Heart left ventricle (tissue), 16 donors: Measurements from ENCODE around the gene CCDC30. TPM values are rescaled to one million over a fixed set of nuclear protein-coding genes. Genes with fewer than 3 reads are reported as not detected.

ENCODE experiments used
- ATAC-seq, 4 donors: fragments of 200-7000 bp; cut with Tn5 transposase; one replicate each; pipeline ENCODE4 v1.9.1; 2020 to 2022; ENCODE audit warnings: moderate library complexity in 4 of 4, mild to moderate bottlenecking in 3 of 4, moderate number of reproducible peaks in 1 of 4
- DNase-seq, 5 donors: peaks; one replicate each; pipeline ENCODE4 v3.0.0-alpha.2; 2020
- H3K27ac ChIP-seq, 12 donors: fragments of 200-600 bp; sonication (generic) in 4 of 12; one replicate each; pipeline versions ENCODE4 v1.5.0 to v1.8.0; 2016 to 2022; ENCODE audit warnings: mild to moderate bottlenecking in 2 of 12
- H3K27me3 ChIP-seq, 9 donors: fragments of 200-600 bp; sonication (generic) in 2 of 9; one replicate each; pipeline versions ENCODE4 v1.5.1 to v1.8.0; 2016 to 2022; ENCODE audit warnings: mild to moderate bottlenecking in 3 of 9
- H3K36me3 ChIP-seq, 9 donors: fragments of 200-600 bp; sonication (generic) in 2 of 9; one replicate each; pipeline versions ENCODE4 v1.5.0 to v1.8.0; 2018 to 2022; ENCODE audit warnings: mild to moderate bottlenecking in 2 of 9
- H3K4me1 ChIP-seq, 12 donors: fragments of 200-600 bp; sonication (generic) in 4 of 12; one replicate each; pipeline versions ENCODE4 v1.5.0 to v1.8.0; 2016 to 2022; ENCODE audit warnings: mild to moderate bottlenecking in 3 of 12
- H3K4me3 ChIP-seq, 12 donors: fragments of 200-600 bp; sonication (generic) in 4 of 12; one replicate each; pipeline versions ENCODE4 v1.5.0 to v1.8.0; 2017 to 2022; ENCODE audit warnings: mild to moderate bottlenecking in 9 of 12, moderate library complexity in 4 of 12
- H3K9me3 ChIP-seq, 12 donors: fragments of 200-600 bp; sonication (generic) in 4 of 12; one replicate each; pipeline versions ENCODE4 v1.5.0 to v1.8.0; 2016 to 2022; ENCODE audit warnings: mild to moderate bottlenecking in 1 of 12
- CTCF ChIP-seq, 12 donors: fragments of 200-600 bp; sonication (generic) in 4 of 12; IDR thresholded peaks; one replicate each; pipeline versions ENCODE4 v1.5.0 to v1.8.0; 2018 to 2022; ENCODE audit warnings: antibody characterized with exemption in 12 of 12, mild to moderate bottlenecking in 5 of 12
- POLR2A ChIP-seq, 2 donors: fragments of 450-650 bp; IDR thresholded peaks; one replicate each; pipeline ENCODE4 v1.6.1; 2017; ENCODE audit warnings: antibody characterized with exemption in 2 of 2, mild to moderate bottlenecking in 2 of 2, moderate library complexity in 2 of 2
- WGBS, 4 donors: extraction: QIAGEN DNeasy Blood & Tissue Kit in 2 of 4; methylation state at CpG; one replicate each; pipeline versions ENCODE4 v1.1.5 to v1.1.7; 2013 to 2018; 5-methylcytosine and 5-hydroxymethylcytosine counted together
- intact Hi-C, 10 donors: fragments of 100-400 bp; cut with DNase I; formaldehyde crosslinking; loops; one replicate each; pipeline versions ENCODE4 v1.11.1 to v1.14.2; 2022
- polyA plus RNA-seq, 2 donors: library from polyadenylated mRNA; stranded (reverse); fragments of 200-250 nt; gene quantifications; one replicate each; pipeline ENCODE4 v1.2.3, GENCODE V29; 2013
- total RNA-seq, 9 donors: library from RNA; depleted of rRNA in 2 of 9; stranded (reverse); fragments of >200 nt in 2 of 9; fragmentation: NEBNext Ultra II Directional in 3 of 9; extraction: Animal tissue kit (Norgen Biotek cat#: 25700) in 3 of 9; gene quantifications; one replicate each; pipeline versions ENCODE4 v1.1.0 to v1.2.4, GENCODE V29; 2016 to 2023
- donor health status: ischemic (EF 13 %, LVEDD 7.1; RV severe dilation, severe dysfunction).
- donor health status: healthy with polysubstance abuse.
- donor health status: DM: no; HTN: yes; CAD: no.
- donor health status: DM: no; HTN: no; CAD: no.
- donor health status: ischemic (EF 25% LVEDD 6.9; RV normal size, moderate dysfunction).
- donor health status: ischemic (EF 25% LVEDD 5.7; RV mildly dilated, moderate dysfunction).
- donor health status: healthy.
- donor health status: DM: yes; HTN: yes; CAD: no.
- donor health status: ischemic (EF 35%, LVEDD 5.7; RV mildly dilated, moderate dysfunction).
- donor health status: nonischemic (EF 11% LVEDD 7.7; RV severe dilation, severe dysfunction).
- donor health status: DM: yes; HTN: yes; CAD: no.
- donor health status: PGD.
- donor health status: ischemic (EF 29% LVEDD 5.4; RV normal size, mild dysfunction).
- donor health status: nonischemic (EF 23%, LVEDD 6.1; RV moderate dilation, normal function).

The CCDC30 gene
- total and polyA plus RNA-seq, 11 donors = 0.24 to 3.8 (median 1.6) TPM

- Histone ChIP-seq H3K27me3 (no peaks in the 10 kb centered on the region), H3K27ac (no peak overlapping the region), H3K36me3 (no peaks in the 10 kb centered on the region), H3K9me3 (no peaks in the 10 kb centered on the region), H3K4me3 (no peak overlapping the region), H3K4me1 (no peaks in the 10 kb centered on the region)
- intact Hi-C loops = no loop called here
- ATAC-seq (no peak), DNase-seq (no peak)
- 83 to 95% (median 92%) methylated on average over 3 of the region's 3 CpGs for WGBS, 4 donors
- TF ChIP-seq POLR2A (IDR thresholded peaks at IDR 0.05) (no peak), CTCF (IDR thresholded peaks at IDR 0.05) (no peak)
These were observed 88.1 kb downstream of the CCDC30 start for GRCh38 chr1:42551180-42551579.

- WGBS, 4 donors = 86 to 93% (median 88%) methylated on average over 3 of the region's 3 CpGs
- Histone ChIP-seq H3K9me3 (no peaks in the 10 kb centered on the region), H3K4me1 (no peaks in the 10 kb centered on the region), H3K27me3 (no peaks in the 10 kb centered on the region), H3K4me3 (no peak overlapping the region), H3K27ac (no peak overlapping the region), H3K36me3 (no peaks in the 10 kb centered on the region)
- no peak for DNase-seq
- TF ChIP-seq POLR2A (IDR thresholded peaks at IDR 0.05) (no peak), CTCF (IDR thresholded peaks at IDR 0.05) (no peak)
- ATAC-seq = no peak
- intact Hi-C loops = no loop called here
These were observed 88.5 kb downstream of the CCDC30 start for GRCh38 chr1:42551590-42551989.

GRCh38 chr1:42552636-42553035 lies 89.5 kb downstream of the CCDC30 start:
- ATAC-seq (no peak), DNase-seq (no peak)
- H3K36me3 ChIP-seq = no peaks in the 10 kb centered on the region
- TF ChIP-seq CTCF (IDR thresholded peaks at IDR 0.05) (no peak), POLR2A (IDR thresholded peaks at IDR 0.05) (no peak)
- no peak overlapping the region for H3K4me3 ChIP-seq
- intact Hi-C loops = no loop called here
- no peaks in the 10 kb centered on the region for H3K4me1 ChIP-seq
- no peaks in the 10 kb centered on the region for H3K9me3 ChIP-seq
- H3K27me3 ChIP-seq = no peaks in the 10 kb centered on the region
- 83 to 92% (median 86%) methylated on average over 4 of the region's 4 CpGs for WGBS, 4 donors
- no peak overlapping the region for H3K27ac ChIP-seq

GRCh38 chr1:42557230-42557851 lies 94.3 kb downstream of the CCDC30 start:
- no peak for TF ChIP-seq CTCF (IDR thresholded peaks at IDR 0.05)
- no peak for TF ChIP-seq POLR2A (IDR thresholded peaks at IDR 0.05)
- no peak for DNase-seq
- Histone ChIP-seq H3K4me3 (no peak overlapping the region), H3K36me3 (no peaks in the 10 kb centered on the region), H3K4me1 (no peaks in the 10 kb centered on the region), H3K9me3 (peaks cover 0 to 11% (median 0%) of the 10 kb centered on the region in 12 donors), H3K27ac (no peak overlapping the region), H3K27me3 (no peaks in the 10 kb centered on the region)
- intact Hi-C loops = no loop called here
- ATAC-seq = no peak
- WGBS, 4 donors = 97 to 100% (median 100%) methylated on average over 1 of the region's 1 CpG
